ENCODE results near the gene DHRS9. TPM values are rescaled to one million over a fixed set of nuclear protein-coding genes. Genes with fewer than 3 reads are reported as not detected.
"Not testable (repeated sequence)": the region's sequence is repeated elsewhere in the genome, so short reads cannot be mapped to it uniquely, and the experiment has no call there.

The DHRS9 gene
- polyA plus RNA-seq, 1 experiment = not detected

DNA sequence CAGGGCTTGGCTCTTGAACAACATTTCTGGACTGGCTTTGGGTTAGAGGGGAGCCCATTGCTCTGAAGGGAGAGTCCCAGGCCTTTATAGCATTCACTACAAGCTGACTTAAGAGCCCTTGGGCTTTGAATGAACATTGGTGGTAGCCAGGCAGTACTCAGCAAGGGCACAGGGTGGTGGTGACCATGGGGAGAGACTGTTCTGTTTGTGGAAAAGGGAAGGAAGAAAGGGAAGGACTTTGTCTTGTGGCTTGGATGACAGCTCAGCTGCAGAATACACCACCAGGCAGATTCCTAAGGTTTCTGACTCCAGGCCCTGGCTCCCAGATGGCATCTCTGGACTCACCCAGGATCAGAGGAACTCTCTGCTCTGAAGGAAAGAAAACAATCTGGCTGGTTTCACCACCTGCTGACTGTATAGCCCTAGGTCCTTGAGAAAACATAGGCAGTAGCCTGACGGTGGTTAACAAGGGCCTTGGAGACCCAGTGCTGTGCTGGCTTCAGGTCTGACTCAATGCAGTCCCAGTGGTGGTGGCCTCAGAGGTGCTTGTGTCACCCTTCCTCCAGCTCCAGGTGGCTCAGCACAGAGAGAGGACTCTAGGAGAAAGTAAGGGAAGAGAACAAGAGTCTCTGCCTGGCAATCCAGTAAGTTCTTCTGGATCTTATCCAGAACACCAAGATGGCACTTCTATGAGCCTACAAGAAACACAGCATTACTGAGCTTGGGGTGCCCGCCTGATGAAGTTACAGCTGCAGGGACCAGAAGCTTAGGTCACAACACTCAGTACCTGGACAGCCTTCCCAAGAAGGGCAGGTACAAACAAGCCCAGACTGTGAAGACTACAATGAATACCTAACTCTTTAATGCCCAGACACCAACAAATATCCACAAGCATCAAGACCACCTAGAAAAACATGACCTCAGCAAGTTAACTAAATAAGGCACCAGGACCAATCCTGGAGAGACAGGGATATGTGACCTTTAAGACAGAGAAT, 21.8 kb upstream of the DHRS9 start:
- Histone ChIP-seq H3K4me3 (ENCODE audit: low read depth, low read length) (no peak overlapping the region), H3K36me3 (ENCODE audit: control insufficient read depth, insufficient read depth, low read length) (no peaks in the 10 kb centered on the region), H3K27me3 (ENCODE audit: control insufficient read depth, insufficient read depth, low read length) (no peaks in the 10 kb centered on the region)
- CTCF ChIA-PET = no interaction called here
- TF ChIP-seq CTCF (IDR thresholded peaks at IDR 0.05; ENCODE audit: insufficient read depth, low read depth, low read length) = no peak
- POLR2A ChIA-PET = no interaction called here
- DNase-seq (ENCODE audit: low read depth) = no peak

- Histone ChIP-seq H3K4me3 (ENCODE audit: low read depth, low read length) (no peak overlapping the region), H3K36me3 (ENCODE audit: control insufficient read depth, insufficient read depth, low read length) (no peaks in the 10 kb centered on the region), H3K27me3 (ENCODE audit: control insufficient read depth, insufficient read depth, low read length) (no peaks in the 10 kb centered on the region)
- ChIA-PET POLR2A (no interaction called here), CTCF (no interaction called here)
- no peak for DNase-seq (ENCODE audit: low read depth)
- TF ChIP-seq CTCF (IDR thresholded peaks at IDR 0.05; ENCODE audit: insufficient read depth, low read depth, low read length) = no peak
These were observed 20.2 kb upstream of the DHRS9 start for GRCh38 chr2:169049142-169049541.

DNA sequence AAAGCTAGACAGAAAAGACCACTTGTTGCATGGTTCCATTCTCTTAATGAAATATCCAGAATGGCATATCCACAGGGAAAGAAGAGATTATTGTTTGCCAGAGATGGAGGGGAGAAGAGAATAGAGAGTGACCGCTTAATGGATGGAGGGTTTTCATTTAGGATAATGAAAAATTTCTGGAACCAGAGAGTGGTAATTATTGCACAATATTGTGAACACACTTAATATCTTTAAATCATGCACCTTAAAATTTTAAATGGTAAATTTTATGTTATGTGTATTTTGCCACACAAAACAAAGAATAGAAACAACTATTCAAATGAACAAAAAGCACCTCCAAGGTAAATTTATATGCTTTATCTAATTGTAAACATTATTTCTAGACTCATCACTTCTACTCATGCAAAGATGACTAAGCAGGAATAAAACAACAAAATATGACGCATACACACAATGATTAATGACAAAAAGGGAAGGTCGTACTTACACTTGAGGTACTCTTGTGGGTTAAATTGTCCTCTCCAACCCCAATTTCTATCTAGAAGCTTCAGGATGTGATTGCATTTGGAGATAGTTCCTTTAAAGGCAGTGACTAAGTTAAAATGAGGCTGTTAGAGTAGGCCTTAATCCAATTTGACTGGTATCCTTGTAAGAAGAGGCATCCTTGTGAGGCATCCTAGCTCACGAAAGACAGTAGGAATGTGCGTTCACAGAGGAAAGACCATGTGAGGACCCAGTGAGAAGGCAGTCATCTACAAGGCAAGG, 18.7 kb upstream of the DHRS9 start:
- TF ChIP-seq CTCF (IDR thresholded peaks at IDR 0.05; ENCODE audit: insufficient read depth, low read depth, low read length) = no peak
- DNase-seq (ENCODE audit: low read depth) = no peak
- ChIA-PET POLR2A (no interaction called here), CTCF (no interaction called here)
- Histone ChIP-seq H3K27me3 (ENCODE audit: control insufficient read depth, insufficient read depth, low read length) (no peaks in the 10 kb centered on the region), H3K36me3 (ENCODE audit: control insufficient read depth, insufficient read depth, low read length) (no peaks in the 10 kb centered on the region), H3K4me3 (ENCODE audit: low read depth, low read length) (no peak overlapping the region)

DNA sequence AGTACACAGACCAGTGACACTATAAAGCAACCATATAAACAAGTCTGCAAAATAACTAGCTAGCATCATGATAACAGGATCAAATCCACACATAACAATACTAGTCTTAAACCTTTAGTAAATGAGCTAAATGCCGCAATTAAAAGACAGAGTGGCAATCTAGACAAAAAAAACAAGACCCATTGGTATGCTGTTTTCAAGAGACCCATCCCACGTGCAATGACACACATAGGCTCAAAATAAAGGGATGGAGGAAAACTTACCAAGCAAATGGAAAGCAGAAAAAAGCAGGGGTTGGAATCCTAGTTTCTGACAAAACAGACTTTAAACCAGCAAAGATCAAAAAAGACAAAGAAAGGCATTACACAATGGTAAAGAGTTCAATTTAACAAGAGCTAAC, 14.8 kb upstream of the DHRS9 start:
- H3K27me3 ChIP-seq (ENCODE audit: control insufficient read depth, insufficient read depth, low read length); H3K36me3 ChIP-seq (ENCODE audit: control insufficient read depth, insufficient read depth, low read length); POLR2A ChIA-PET; DNase-seq (ENCODE audit: low read depth); H3K4me3 ChIP-seq (ENCODE audit: low read depth, low read length); CTCF ChIA-PET: not testable (repeated sequence)

GRCh38 chr2:169064199-169064598, 5.2 kb upstream of the DHRS9 start:
- H3K4me3 ChIP-seq (ENCODE audit: low read depth, low read length); DNase-seq (ENCODE audit: low read depth); H3K27me3 ChIP-seq (ENCODE audit: control insufficient read depth, insufficient read depth, low read length); H3K36me3 ChIP-seq (ENCODE audit: control insufficient read depth, insufficient read depth, low read length); POLR2A ChIA-PET; CTCF ChIA-PET: not testable (repeated sequence)

GRCh38 chr2:169065422-169065821, 3.9 kb upstream of the DHRS9 start:
- no peaks in the 10 kb centered on the region for H3K36me3 ChIP-seq (ENCODE audit: control insufficient read depth, insufficient read depth, low read length)
- ChIA-PET CTCF (interaction anchor here (1.5 kb wide), 1 partner anchor 9 kb away, joined by 3 read pairs; no protein-coding TSS in a partner anchor), POLR2A (no interaction called here)
- no peaks in the 10 kb centered on the region for H3K27me3 ChIP-seq (ENCODE audit: control insufficient read depth, insufficient read depth, low read length)
- DNase-seq (ENCODE audit: low read depth) = no peak
- TF ChIP-seq CTCF (IDR thresholded peaks at IDR 0.05; ENCODE audit: insufficient read depth, low read depth, low read length) = no peak
- H3K4me3 ChIP-seq (ENCODE audit: low read depth, low read length) = no peak overlapping the region
